ENCODE data around the gene CCDC154.

Gene CCDC154

DNA sequence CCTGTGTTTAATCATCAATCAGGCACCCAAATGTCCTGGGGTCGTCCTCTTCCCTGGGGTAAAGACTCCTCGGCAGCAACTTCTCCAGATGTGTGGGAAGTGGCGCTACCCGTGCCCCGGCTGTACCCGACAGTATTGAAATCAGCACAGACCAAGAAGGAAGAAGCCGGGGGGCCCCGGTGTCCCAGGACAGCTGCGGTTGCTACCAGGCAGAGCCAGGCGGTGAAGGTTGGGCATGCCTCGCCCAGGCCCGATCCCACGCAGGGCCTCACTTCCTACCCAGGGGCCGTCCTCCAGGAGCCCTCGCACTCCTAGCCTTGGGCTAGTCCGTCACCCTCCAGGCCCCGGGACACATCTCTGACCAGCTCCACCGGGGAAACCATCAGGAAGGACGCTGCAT is 9.0 kb upstream of the CCDC154 start:
- DNase-seq (ENCODE audit: low spot score) (no peak), ATAC-seq (ENCODE audit: low read depth) (no peak)
- H3K4me3 ChIP-seq (ENCODE audit: severe bottlenecking) = no peak overlapping the region
- no peaks in the 10 kb centered on the region for H3K27me3 ChIP-seq (ENCODE audit: insufficient read depth, poor library complexity, severe bottlenecking)
- H3K4me1 ChIP-seq (ENCODE audit: insufficient read depth, poor library complexity, severe bottlenecking) = no peaks in the 10 kb centered on the region
- TF ChIP-seq, protein P1, sequence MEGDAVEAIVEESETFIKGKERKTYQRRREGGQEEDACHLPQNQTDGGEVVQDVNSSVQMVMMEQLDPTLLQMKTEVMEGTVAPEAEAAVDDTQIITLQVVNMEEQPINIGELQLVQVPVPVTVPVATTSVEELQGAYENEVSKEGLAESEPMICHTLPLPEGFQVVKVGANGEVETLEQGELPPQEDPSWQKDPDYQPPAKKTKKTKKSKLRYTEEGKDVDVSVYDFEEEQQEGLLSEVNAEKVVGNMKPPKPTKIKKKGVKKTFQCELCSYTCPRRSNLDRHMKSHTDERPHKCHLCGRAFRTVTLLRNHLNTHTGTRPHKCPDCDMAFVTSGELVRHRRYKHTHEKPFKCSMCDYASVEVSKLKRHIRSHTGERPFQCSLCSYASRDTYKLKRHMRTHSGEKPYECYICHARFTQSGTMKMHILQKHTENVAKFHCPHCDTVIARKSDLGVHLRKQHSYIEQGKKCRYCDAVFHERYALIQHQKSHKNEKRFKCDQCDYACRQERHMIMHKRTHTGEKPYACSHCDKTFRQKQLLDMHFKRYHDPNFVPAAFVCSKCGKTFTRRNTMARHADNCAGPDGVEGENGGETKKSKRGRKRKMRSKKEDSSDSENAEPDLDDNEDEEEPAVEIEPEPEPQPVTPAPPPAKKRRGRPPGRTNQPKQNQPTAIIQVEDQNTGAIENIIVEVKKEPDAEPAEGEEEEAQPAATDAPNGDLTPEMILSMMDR (IDR thresholded peaks at IDR 0.05; ENCODE audit: poor library complexity, severe bottlenecking) = no peak
- 0 out of 2 replicates have a peak, but pooled peaks cover 2% of the 10 kb centered on the region for H3K36me3 ChIP-seq (ENCODE audit: low read depth)
- H3K27ac ChIP-seq (ENCODE audit: poor library complexity, severe bottlenecking) = no peak overlapping the region
- no peaks in the 10 kb centered on the region for H3K9me3 ChIP-seq (ENCODE audit: severe bottlenecking)

DNA sequence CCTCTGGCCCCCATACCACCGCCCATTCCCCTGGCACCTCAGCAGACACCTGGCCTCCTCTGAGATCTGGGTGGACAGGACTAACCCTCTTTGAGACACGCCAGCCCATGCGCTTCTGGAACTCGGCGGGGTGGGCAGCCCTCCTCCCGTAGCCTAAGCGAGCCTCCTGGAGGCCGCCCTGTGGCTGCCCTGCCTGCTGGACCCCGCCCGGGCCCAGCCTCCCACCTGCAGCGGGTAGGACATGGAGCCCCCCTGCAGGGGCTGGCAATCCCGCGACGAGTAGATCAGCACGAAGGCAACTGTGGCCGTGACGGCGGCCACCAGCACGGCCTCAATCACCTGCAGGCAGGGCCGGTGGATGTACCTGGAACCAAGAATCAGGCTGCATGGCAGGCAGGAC is 8.2 kb upstream of the CCDC154 start:
- no peaks in the 10 kb centered on the region for H3K4me1 ChIP-seq (ENCODE audit: insufficient read depth, poor library complexity, severe bottlenecking)
- TF ChIP-seq, protein P1 (IDR thresholded peaks at IDR 0.05; ENCODE audit: poor library complexity, severe bottlenecking) = no peak

DNA sequence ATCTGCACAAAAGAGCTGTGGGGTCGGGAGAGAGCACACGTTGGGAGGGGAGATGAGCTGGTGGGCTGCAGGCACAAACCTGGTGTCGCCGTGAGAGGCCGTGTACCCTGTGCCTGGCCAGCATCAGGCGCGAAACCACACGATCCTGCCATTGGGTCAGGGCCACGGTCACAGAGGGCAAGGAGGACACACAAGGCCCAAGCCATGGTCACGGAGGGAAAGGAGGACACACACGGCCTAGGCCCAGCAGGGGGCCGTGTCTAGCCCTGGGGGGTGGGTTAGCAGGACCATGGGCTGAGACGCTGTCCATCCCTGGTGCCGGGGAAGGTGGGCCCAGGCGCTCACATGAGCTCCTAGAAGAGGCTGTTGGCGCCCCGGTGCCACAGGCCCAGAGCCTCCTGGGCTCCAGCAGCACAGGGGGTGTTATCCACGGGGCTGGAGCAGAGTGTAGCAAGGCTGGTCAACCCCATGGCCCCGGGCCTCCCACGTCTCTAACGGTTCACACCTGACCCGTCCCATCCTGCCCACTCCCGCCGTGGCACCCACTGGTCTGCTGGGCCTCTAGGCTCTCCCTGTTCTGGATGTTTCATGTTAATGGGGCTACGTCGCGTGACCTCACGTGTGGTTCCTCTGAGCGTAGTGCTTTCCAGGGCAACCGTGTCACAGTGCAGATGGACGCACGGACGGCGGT is 7.5 kb upstream of the CCDC154 start:
- DNase-seq (ENCODE audit: low spot score) (no peak), ATAC-seq (ENCODE audit: low read depth) (no peak)
- no peaks in the 10 kb centered on the region for H3K9me3 ChIP-seq (ENCODE audit: severe bottlenecking)
- TF ChIP-seq, protein P1 (IDR thresholded peaks at IDR 0.05; ENCODE audit: poor library complexity, severe bottlenecking) = no peak
- H3K27me3 ChIP-seq (ENCODE audit: insufficient read depth, poor library complexity, severe bottlenecking) = no peaks in the 10 kb centered on the region
- 0 out of 2 replicates have a peak, but pooled peaks cover 2% of the 10 kb centered on the region for H3K36me3 ChIP-seq (ENCODE audit: low read depth)
- no peak overlapping the region for H3K4me3 ChIP-seq (ENCODE audit: severe bottlenecking)
- H3K4me1 ChIP-seq (ENCODE audit: insufficient read depth, poor library complexity, severe bottlenecking) = no peaks in the 10 kb centered on the region
- H3K27ac ChIP-seq (ENCODE audit: poor library complexity, severe bottlenecking) = no peak overlapping the region

More for the DNA sequence above, 8.2 kb upstream of the CCDC154 start:
- 0 out of 2 replicates have a peak, but pooled peaks cover 2% of the 10 kb centered on the region for H3K36me3 ChIP-seq (ENCODE audit: low read depth)
- H3K4me3 ChIP-seq (ENCODE audit: severe bottlenecking) = no peak overlapping the region
- H3K9me3 ChIP-seq (ENCODE audit: severe bottlenecking) = no peaks in the 10 kb centered on the region
- H3K27me3 ChIP-seq (ENCODE audit: insufficient read depth, poor library complexity, severe bottlenecking) = no peaks in the 10 kb centered on the region
- no peak for ATAC-seq (ENCODE audit: low read depth)
- DNase-seq (ENCODE audit: low spot score) = no peak
- H3K27ac ChIP-seq (ENCODE audit: poor library complexity, severe bottlenecking) = no peak overlapping the region

DNA sequence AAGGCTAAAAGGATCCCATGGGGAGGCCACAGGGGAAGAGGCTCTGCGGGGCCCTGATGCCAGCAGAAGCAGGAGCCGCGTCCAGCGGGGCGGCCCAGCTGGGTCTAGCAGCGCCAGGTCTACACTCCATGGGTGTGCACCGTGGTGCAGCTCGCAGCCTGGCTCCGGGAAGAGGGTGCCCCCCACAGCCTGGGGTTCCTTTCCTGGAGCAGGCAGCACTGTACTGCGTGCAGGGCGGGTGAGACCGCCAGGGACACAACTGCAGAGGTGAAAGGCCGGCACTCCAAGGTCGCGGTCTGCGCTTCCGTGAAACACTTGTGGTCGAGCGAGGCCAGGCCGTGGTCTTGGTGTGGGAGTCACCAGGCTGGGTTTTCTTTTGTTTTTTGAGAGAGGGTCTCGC is 6.5 kb upstream of the CCDC154 start:
- Histone ChIP-seq H3K27me3 (ENCODE audit: insufficient read depth, poor library complexity, severe bottlenecking) (no peaks in the 10 kb centered on the region), H3K4me1 (ENCODE audit: insufficient read depth, poor library complexity, severe bottlenecking) (no peaks in the 10 kb centered on the region), H3K9me3 (ENCODE audit: severe bottlenecking) (no peaks in the 10 kb centered on the region), H3K36me3 (ENCODE audit: low read depth) (0 out of 2 replicates have a peak, but pooled peaks cover 2% of the 10 kb centered on the region), H3K27ac (ENCODE audit: poor library complexity, severe bottlenecking) (no peak overlapping the region), H3K4me3 (ENCODE audit: severe bottlenecking) (no peak overlapping the region)
- ATAC-seq (ENCODE audit: low read depth) (no peak), DNase-seq (ENCODE audit: low spot score) (no peak)
- TF ChIP-seq, protein P1 (IDR thresholded peaks at IDR 0.05; ENCODE audit: poor library complexity, severe bottlenecking) = no peak

DNA sequence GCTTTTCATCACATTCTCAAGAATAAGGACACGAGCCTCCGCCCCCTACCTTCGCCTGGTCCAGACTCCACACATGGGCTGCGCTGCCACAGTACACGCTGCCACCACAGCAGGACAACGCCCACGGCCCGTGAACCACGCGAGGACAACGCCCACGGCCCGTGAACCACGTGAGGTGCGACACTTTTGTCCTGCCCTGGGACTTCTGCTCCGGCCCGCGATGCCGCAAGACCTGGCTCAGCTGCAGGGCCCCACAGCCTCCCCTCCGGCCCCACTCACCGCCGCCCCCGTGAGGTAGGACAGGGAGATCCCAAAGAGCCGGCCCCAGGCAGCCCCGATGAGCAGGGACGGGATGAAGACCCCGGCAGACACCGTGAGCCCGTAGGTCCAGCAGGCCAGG is 5.9 kb upstream of the CCDC154 start:
- Histone ChIP-seq H3K27ac (ENCODE audit: poor library complexity, severe bottlenecking) (no peak overlapping the region), H3K27me3 (ENCODE audit: insufficient read depth, poor library complexity, severe bottlenecking) (no peaks in the 10 kb centered on the region), H3K36me3 (ENCODE audit: low read depth) (0 out of 2 replicates have a peak, but pooled peaks cover 2% of the 10 kb centered on the region), H3K4me3 (ENCODE audit: severe bottlenecking) (no peak overlapping the region), H3K9me3 (ENCODE audit: severe bottlenecking) (no peaks in the 10 kb centered on the region), H3K4me1 (ENCODE audit: insufficient read depth, poor library complexity, severe bottlenecking) (no peaks in the 10 kb centered on the region)
- no peak for ATAC-seq (ENCODE audit: low read depth)
- TF ChIP-seq, protein P1 (IDR thresholded peaks at IDR 0.05; ENCODE audit: poor library complexity, severe bottlenecking) = no peak
- no peak for DNase-seq (ENCODE audit: low spot score)
